ENCODE data around the gene RNF223.
A peak's percentile ranks its signal among the peaks of the same experiment; 100 is the strongest.
"Not testable (repeated sequence)": the region's sequence is repeated elsewhere in the genome, so short reads cannot be mapped to it uniquely, and the experiment has no call there.

Gene RNF223

GRCh38 chr1:1111516-1112236 lies 37.6 kb upstream of the RNF223 start:
- H3K4me3 ChIP-seq (ENCODE audit: low read depth, low read length): no peak overlapping the region

DNA sequence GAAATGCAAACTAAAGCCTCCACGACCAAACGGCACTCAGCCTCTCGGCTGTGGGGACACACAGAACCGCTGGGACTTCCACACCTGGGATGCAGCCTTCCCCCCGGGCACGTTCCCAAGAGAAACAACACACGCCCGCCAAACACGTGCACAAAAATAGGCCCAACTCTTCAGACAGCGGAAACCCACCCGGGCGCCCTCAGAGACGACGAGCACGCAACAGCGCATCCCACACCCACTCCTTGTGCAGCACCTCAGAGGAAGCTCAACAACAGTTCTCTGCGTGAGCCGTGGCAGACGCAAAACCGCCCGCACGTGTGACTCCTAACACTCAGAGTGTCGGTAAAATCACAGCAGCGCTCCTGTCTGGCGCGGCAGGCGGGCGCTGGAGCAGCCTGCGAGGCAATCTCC lies 36.5 kb upstream of the RNF223 start:
- no peak for DNase-seq (ENCODE audit: low read depth)
- TF ChIP-seq, protein P1, sequence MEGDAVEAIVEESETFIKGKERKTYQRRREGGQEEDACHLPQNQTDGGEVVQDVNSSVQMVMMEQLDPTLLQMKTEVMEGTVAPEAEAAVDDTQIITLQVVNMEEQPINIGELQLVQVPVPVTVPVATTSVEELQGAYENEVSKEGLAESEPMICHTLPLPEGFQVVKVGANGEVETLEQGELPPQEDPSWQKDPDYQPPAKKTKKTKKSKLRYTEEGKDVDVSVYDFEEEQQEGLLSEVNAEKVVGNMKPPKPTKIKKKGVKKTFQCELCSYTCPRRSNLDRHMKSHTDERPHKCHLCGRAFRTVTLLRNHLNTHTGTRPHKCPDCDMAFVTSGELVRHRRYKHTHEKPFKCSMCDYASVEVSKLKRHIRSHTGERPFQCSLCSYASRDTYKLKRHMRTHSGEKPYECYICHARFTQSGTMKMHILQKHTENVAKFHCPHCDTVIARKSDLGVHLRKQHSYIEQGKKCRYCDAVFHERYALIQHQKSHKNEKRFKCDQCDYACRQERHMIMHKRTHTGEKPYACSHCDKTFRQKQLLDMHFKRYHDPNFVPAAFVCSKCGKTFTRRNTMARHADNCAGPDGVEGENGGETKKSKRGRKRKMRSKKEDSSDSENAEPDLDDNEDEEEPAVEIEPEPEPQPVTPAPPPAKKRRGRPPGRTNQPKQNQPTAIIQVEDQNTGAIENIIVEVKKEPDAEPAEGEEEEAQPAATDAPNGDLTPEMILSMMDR (IDR thresholded peaks at IDR 0.05; ENCODE audit: low read depth, low read length): no peak
- TF ChIP-seq POLR2A (IDR thresholded peaks at IDR 0.05; ENCODE audit: extremely low read depth, insufficient read length) (no peak), MYC (IDR thresholded peaks at IDR 0.05; ENCODE audit: low read depth, low read length) (no peak)
- TF ChIP-seq, protein P2, sequence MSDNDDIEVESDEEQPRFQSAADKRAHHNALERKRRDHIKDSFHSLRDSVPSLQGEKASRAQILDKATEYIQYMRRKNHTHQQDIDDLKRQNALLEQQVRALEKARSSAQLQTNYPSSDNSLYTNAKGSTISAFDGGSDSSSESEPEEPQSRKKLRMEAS (IDR thresholded peaks at IDR 0.05; ENCODE audit: low read depth, low read length): no peak
- H3K4me3 ChIP-seq (ENCODE audit: low read depth, low read length): no peak overlapping the region

More at GRCh38 chr1:1111516-1112236, 37.6 kb upstream of the RNF223 start:
- no peak for DNase-seq (ENCODE audit: low read depth)
- TF ChIP-seq POLR2A (IDR thresholded peaks at IDR 0.05; ENCODE audit: extremely low read depth, insufficient read length): no peak

GRCh38 chr1:1109743-1110142 lies 35.6 kb upstream of the RNF223 start:
- H3K4me3 ChIP-seq (ENCODE audit: low read depth, low read length): no peak overlapping the region
- DNase-seq (ENCODE audit: low read depth): no peak
- TF ChIP-seq MYC (IDR thresholded peaks at IDR 0.05; ENCODE audit: low read depth, low read length) (no peak), POLR2A (IDR thresholded peaks at IDR 0.05; ENCODE audit: extremely low read depth, insufficient read length) (no peak)
- TF ChIP-seq, protein P1 (IDR thresholded peaks at IDR 0.05; ENCODE audit: low read depth, low read length): no peak
- TF ChIP-seq, protein P2 (IDR thresholded peaks at IDR 0.05; ENCODE audit: low read depth, low read length): no peak

DNA sequence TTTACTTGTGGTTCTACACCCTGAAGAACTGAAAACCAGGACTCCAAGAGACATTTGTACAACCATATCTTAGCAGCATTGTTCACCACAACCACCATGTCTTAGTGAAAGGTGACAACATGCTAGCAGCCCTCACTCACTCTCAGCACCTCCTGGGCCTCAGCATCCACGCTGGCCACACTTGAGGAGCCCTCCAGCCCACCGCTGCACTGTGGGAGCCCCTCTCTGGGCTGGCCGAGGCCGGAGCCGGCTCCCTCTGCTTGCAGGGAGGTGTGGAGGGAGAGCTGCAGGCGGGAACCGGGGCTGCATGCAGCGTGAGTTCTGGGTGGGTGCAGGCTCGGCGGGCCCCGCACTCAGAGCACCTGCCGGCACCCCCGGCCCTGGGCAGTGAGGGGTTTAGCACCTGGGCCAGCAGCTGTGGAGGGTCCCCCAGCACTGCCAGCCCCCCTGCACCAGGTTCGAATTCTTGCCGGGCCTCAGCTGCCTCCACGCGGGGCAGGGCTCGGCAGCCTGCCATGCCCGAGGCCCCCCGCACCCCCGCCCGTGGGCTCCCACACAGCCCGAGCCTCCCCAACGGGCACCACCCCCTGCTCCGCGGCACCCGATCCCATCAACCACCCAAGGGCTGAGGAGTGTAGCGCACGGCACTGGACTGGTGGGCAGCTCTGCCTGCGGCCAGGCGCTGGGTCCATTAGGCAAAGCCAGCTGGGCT lies 32.6 kb upstream of the RNF223 start:
- TF ChIP-seq POLR2A (IDR thresholded peaks at IDR 0.05; ENCODE audit: extremely low read depth, insufficient read length): no peak
- TF ChIP-seq, protein P2 (IDR thresholded peaks at IDR 0.05; ENCODE audit: low read depth, low read length): no peak
- TF ChIP-seq MYC (IDR thresholded peaks at IDR 0.05; ENCODE audit: low read depth, low read length): no peak
- TF ChIP-seq, protein P1 (IDR thresholded peaks at IDR 0.05; ENCODE audit: low read depth, low read length): no peak
- DNase-seq (ENCODE audit: low read depth): no peak

GRCh38 chr1:1104152-1104551 lies 30.0 kb upstream of the RNF223 start:
- H3K4me3 ChIP-seq (ENCODE audit: low read depth, low read length): not testable (repeated sequence)
- DNase-seq (ENCODE audit: low read depth): peak; percentile 85
- TF ChIP-seq, protein P2 (IDR thresholded peaks at IDR 0.05; ENCODE audit: low read depth, low read length): peak; percentile 41; the same call in 1 of the 2 replicates

More for the DNA sequence above, 32.6 kb upstream of the RNF223 start:
- H3K4me3 ChIP-seq (ENCODE audit: low read depth, low read length): no peak overlapping the region

DNA sequence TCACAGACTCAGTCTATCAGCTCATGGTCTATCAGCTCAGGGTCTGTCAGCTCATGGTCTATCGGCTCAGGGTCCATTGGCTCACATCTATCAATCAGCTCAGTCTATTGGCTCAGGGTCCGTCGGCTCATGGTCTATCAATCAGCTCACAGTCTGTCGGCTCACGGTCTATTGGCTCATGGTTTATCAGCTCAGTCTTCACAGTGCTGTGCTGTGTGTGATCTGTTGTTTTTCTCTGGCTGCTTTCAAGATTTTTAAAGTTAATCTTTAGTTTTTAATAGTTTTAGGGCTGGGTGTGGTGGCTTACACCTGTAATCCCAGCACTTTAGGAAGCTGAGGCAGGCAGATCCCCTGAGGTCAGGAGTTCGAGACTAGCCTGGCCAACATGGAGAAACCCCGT lies 27.4 kb upstream of the RNF223 start:
- no peak overlapping the region for H3K4me3 ChIP-seq (ENCODE audit: low read depth, low read length)
- no peak for DNase-seq (ENCODE audit: low read depth)
- TF ChIP-seq MYC (IDR thresholded peaks at IDR 0.05; ENCODE audit: low read depth, low read length) (no peak), POLR2A (IDR thresholded peaks at IDR 0.05; ENCODE audit: extremely low read depth, insufficient read length) (no peak)
- TF ChIP-seq, protein P2 (IDR thresholded peaks at IDR 0.05; ENCODE audit: low read depth, low read length): no peak
- TF ChIP-seq, protein P1 (IDR thresholded peaks at IDR 0.05; ENCODE audit: low read depth, low read length): no peak

Data from NB4 (cell line).